ENCODE data around the gene LIMCH1.

The LIMCH1 gene

DNA sequence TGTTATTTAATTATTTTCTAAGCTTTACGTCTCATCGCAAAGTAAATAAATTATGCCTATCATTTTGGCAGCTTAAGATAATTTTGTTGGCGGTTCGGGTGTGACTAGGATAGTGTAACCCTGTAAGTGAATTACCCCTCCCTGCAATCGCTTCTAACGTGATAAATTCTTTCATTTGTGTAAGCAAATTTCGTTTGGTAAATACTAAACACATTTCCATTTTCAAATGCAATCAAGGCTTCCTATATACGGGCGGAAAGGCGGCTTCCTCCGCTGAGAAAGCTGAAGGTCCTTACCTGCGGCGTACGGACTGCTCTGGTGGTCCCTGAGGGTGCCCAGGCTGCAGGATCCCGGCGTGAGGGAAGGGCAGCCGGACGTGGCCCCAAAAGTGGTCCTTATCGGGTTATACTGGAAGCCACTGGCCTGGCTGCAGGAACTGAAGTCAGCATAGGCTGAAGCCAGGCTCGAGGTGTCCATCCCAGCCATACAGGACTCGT is 210.2 kb downstream of the LIMCH1 start:
- H3K36me3 ChIP-seq (ENCODE audit: insufficient read depth, low read length) = no peaks in the 10 kb centered on the region
- H3K27me3 ChIP-seq (ENCODE audit: insufficient read depth, low read length) = peaks cover 95% of the 10 kb centered on the region
- no peak overlapping the region for H2AFZ ChIP-seq (ENCODE audit: low read depth, low read length)
- H3K4me1 ChIP-seq (ENCODE audit: insufficient read depth, low read length) = no peaks in the 10 kb centered on the region
- H3K9me3 ChIP-seq (ENCODE audit: low read length) = peaks cover 8% of the 10 kb centered on the region
- H3K4me3 ChIP-seq (ENCODE audit: low read length) = no peak overlapping the region

DNA sequence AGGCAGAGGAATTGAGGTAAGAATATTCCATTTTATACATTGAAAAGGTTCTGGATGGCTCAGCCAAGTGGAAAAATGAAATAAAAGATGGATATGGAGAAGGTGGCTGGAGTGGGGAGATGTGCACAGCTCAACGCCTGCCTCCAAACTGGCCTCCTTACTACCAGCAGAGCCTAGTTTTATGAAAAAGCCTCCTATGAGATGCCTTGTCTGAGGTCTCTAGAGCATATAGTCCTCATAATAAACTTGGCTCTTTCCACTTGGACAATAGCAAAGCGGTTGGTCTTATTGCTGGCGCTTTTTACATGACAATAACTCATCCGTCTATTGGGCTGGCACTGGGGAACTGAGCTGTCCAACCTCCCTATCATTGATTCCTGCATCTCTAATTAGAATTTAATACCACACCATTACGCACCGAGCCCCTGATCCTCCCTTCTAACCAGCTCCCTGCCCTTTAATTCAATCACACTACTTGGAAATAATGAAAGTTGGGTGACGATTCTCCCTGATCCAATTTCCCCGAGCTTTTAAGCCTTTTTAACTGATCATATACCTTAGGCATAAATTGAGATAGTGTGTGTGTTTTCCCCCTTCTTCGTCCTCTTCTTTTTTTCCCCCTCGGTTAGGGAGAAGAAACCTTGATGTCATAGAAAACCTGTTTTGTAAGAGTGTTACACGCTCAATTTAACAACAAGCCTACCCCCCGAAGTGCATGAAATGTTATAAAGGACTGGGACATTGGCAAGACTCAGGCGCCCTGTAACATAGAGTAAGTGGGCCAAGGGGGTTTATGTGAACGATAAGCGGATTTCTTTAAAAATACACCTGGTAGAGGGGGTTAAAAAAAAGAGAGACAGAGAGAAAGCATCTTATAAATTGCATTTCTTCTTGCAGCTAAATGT is 210.9 kb downstream of the LIMCH1 start, which contains the start of gene PHOX2B:
Gene PHOX2B, minus strand, starts transcription at position 155 of the 905 bp plus-strand sequence. Its CDS starts 115 bp downstream, at position 40.
- no peaks in the 10 kb centered on the region for H3K36me3 ChIP-seq (ENCODE audit: insufficient read depth, low read length)

DNA sequence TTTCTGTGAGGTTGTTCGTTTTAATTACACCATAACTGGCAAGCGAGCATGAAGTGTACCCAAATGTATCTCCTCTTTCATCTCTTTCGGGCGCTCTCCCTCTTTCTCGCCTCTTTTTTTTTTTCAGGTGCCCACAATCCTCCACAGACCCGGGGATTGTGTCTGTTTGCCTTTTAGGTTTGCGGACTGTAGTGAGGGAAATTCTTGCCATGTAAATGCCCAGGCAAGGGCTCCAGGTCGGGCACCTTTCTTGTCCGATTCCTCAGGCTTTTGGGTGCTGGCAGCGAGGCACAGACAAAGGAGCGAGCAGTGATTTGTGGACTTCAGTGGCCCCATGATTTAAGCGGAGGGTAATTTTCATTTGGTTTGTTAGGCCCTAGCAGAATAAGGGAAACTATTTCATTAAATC is 211.7 kb downstream of the LIMCH1 start:
- peaks cover 8% of the 10 kb centered on the region for H3K9me3 ChIP-seq (ENCODE audit: low read length)
- H3K27me3 ChIP-seq (ENCODE audit: insufficient read depth, low read length) = peaks cover 96% of the 10 kb centered on the region
- no peaks in the 10 kb centered on the region for H3K4me1 ChIP-seq (ENCODE audit: insufficient read depth, low read length)
- H3K36me3 ChIP-seq (ENCODE audit: insufficient read depth, low read length) = no peaks in the 10 kb centered on the region
- H3K4me3 ChIP-seq (ENCODE audit: low read length) = no peak overlapping the region
- H2AFZ ChIP-seq (ENCODE audit: low read depth, low read length) = no peak overlapping the region

More for the DNA sequence above, 210.9 kb downstream of the LIMCH1 start, which contains the start of gene PHOX2B:
- no peak within 1 kb of the TSS for H3K4me3 ChIP-seq (ENCODE audit: low read length)
- peaks cover 8% of the 10 kb centered on the region for H3K9me3 ChIP-seq (ENCODE audit: low read length)
- no peaks in the 10 kb centered on the region for H3K4me1 ChIP-seq (ENCODE audit: insufficient read depth, low read length)
- peaks cover 95% of the 10 kb centered on the region for H3K27me3 ChIP-seq (ENCODE audit: insufficient read depth, low read length)
- no peak within 1 kb of the TSS for H2AFZ ChIP-seq (ENCODE audit: low read depth, low read length)

Data from neuron (in vitro differentiated cells).